Liver (tissue), 9 donors: Measurements from ENCODE around the gene ALK. TPM values are rescaled to one million over a fixed set of nuclear protein-coding genes. Genes with fewer than 3 reads are reported as not detected.

Experiments
- DNase-seq: peaks from one replicate; pipeline ENCODE4 v3.0.0-alpha.2; 2017; ENCODE audit warnings: low spot score
- H3K27ac ChIP-seq, 2 donors: one replicate each; pipeline ENCODE4 v1.7.0; 2013; ENCODE audit warnings: inconsistent platforms in 2 of 2, low read length in 2 of 2, control low read depth in 1 of 2, low read depth in 1 of 2, mild to moderate bottlenecking in 1 of 2
- H3K27me3 ChIP-seq, 4 donors: one replicate each; pipeline versions ENCODE4 v1.6.1 to v1.7.0; 2013; ENCODE audit warnings: low read length in 3 of 4, inconsistent platforms in 1 of 4, mild to moderate bottlenecking in 1 of 4, moderate library complexity in 1 of 4; ENCODE audit not compliant: control insufficient read depth in 4 of 4, insufficient read depth in 4 of 4
- H3K36me3 ChIP-seq, 4 donors: one replicate each; pipeline versions ENCODE4 v1.6.1 to v1.7.0; 2013; ENCODE audit warnings: low read length in 3 of 4, mild to moderate bottlenecking in 3 of 4, low read depth in 1 of 4, moderate library complexity in 1 of 4; ENCODE audit not compliant: control insufficient read depth in 4 of 4, insufficient read depth in 3 of 4
- H3K4me1 ChIP-seq, 4 donors: one replicate each; pipeline versions ENCODE4 v1.6.1 to v1.7.0; 2013; ENCODE audit warnings: low read length in 3 of 4, mild to moderate bottlenecking in 3 of 4, moderate library complexity in 1 of 4; ENCODE audit not compliant: control insufficient read depth in 4 of 4, insufficient read depth in 4 of 4
- H3K4me3 ChIP-seq, 3 donors: one replicate each; pipeline versions ENCODE4 v1.6.1 to v1.7.0; 2013; ENCODE audit warnings: low read length in 3 of 3, control low read depth in 1 of 3, low read depth in 1 of 3, mild to moderate bottlenecking in 1 of 3
- H3K9ac ChIP-seq, 2 donors: one replicate each; pipeline ENCODE4 v1.7.0; 2013; ENCODE audit warnings: low read length in 2 of 2, mild to moderate bottlenecking in 2 of 2, moderate library complexity in 2 of 2, control low read depth in 1 of 2, low read depth in 1 of 2
- H3K9me3 ChIP-seq, 4 donors: one replicate each; pipeline versions ENCODE4 v1.6.1 to v1.7.0; 2013; ENCODE audit warnings: low read length in 3 of 4; ENCODE audit not compliant: control insufficient read depth in 4 of 4
- ATF3 ChIP-seq: IDR thresholded peaks from 2 replicates; pipeline ENCODE4 v1.6.1; 2016; ENCODE audit warnings: antibody characterized with exemption
- EGR1 ChIP-seq, 2 donors: IDR thresholded peaks; 2 replicates each; pipeline ENCODE4 v1.6.1; 2016 to 2018; ENCODE audit warnings: antibody characterized with exemption in 2 of 2, low read depth in 2 of 2
- FOXA1 ChIP-seq: IDR thresholded peaks from 2 replicates; pipeline ENCODE4 v1.6.1; 2016; ENCODE audit warnings: antibody characterized with exemption
- FOXA2 ChIP-seq: IDR thresholded peaks from 2 replicates; pipeline ENCODE4 v1.6.1; 2016; ENCODE audit warnings: antibody characterized with exemption
- GABPA ChIP-seq, 2 donors: IDR thresholded peaks in 1 of 2; conservative IDR thresholded peaks in 1 of 2; 2 replicates each; pipeline ENCODE4 v1.6.1; 2016; ENCODE audit warnings: antibody characterized with exemption in 2 of 2, mild to moderate bottlenecking in 1 of 2, moderate library complexity in 1 of 2
- HNF4A ChIP-seq, 2 donors: conservative IDR thresholded peaks; 2 replicates each; pipeline ENCODE4 v1.6.1; 2016; ENCODE audit warnings: antibody characterized with exemption in 2 of 2, mild to moderate bottlenecking in 2 of 2
- HNF4G ChIP-seq: IDR thresholded peaks from 2 replicates; pipeline ENCODE4 v1.6.1; 2016; ENCODE audit warnings: antibody characterized with exemption
- JUND ChIP-seq, 2 donors: IDR thresholded peaks; 2 replicates each; pipeline ENCODE4 v1.6.1; 2016; ENCODE audit warnings: antibody characterized with exemption in 2 of 2
- MAX ChIP-seq: IDR thresholded peaks from 2 replicates; pipeline ENCODE4 v1.6.1; 2016; ENCODE audit warnings: antibody characterized with exemption
- NR2F2 ChIP-seq: IDR thresholded peaks from 2 replicates; pipeline ENCODE4 v1.6.1; 2016; ENCODE audit warnings: antibody characterized with exemption
- RAD21 ChIP-seq, 2 donors: IDR thresholded peaks; 2 replicates each; pipeline ENCODE4 v1.6.1; 2016; ENCODE audit warnings: antibody characterized with exemption in 2 of 2, mild to moderate bottlenecking in 2 of 2
- REST ChIP-seq: IDR thresholded peaks from 2 replicates; pipeline ENCODE4 v1.6.1; 2016; ENCODE audit warnings: antibody characterized with exemption, mild to moderate bottlenecking
- TAF1 ChIP-seq: conservative IDR thresholded peaks from 2 replicates; pipeline ENCODE4 v1.6.1; 2016; ENCODE audit warnings: antibody characterized with exemption, mild to moderate bottlenecking
- YY1 ChIP-seq: IDR thresholded peaks from 2 replicates; pipeline ENCODE4 v1.6.1; 2016; ENCODE audit warnings: antibody characterized with exemption, mild to moderate bottlenecking
- ZBTB33 ChIP-seq: IDR thresholded peaks from 2 replicates; pipeline ENCODE4 v1.6.1; 2016; ENCODE audit warnings: antibody characterized with exemption
- WGBS: extraction: QIAGEN DNeasy Blood & Tissue Kit; methylation state at CpG from one replicate; pipeline ENCODE4 v1.1.7; 2013; 5-methylcytosine and 5-hydroxymethylcytosine counted together
- polyA plus RNA-seq, 2 donors: library from polyadenylated mRNA; stranded (reverse) in 1 of 2; unstranded in 1 of 2; fragments of 200-250 nt in 1 of 2; fragments of >200 nt in 1 of 2; fragmentation: Nextera tagmentation in 1 of 2; extraction: Ambion mirVana in 1 of 2; gene quantifications; one replicate each; pipeline versions ENCODE4 v1.2.1 to v1.2.3, GENCODE V29; 2013 to 2015
- total RNA-seq, 2 donors: library from RNA; depleted of rRNA; stranded (reverse); fragments of >200 nt; gene quantifications; one replicate each; pipeline ENCODE4 v1.2.3, GENCODE V29; 2014
- TF ChIP-seq, protein P1 (sequence below): fragments of 150-350 bp; IDR thresholded peaks from 2 replicates; pipeline ENCODE4 v1.5.1; 2017; ENCODE audit warnings: improper control_type of control experiment, low read depth, low read length; ENCODE audit not compliant: missing input control
- donor health status: healthy.
- donor health status: healthy.
- donor health status: healthy.
- donor health status: healthy.
- donor health status: healthy.

The ALK gene
- total and polyA plus RNA-seq, 4 donors: under 0.01 TPM; not detected in 3

DNA sequence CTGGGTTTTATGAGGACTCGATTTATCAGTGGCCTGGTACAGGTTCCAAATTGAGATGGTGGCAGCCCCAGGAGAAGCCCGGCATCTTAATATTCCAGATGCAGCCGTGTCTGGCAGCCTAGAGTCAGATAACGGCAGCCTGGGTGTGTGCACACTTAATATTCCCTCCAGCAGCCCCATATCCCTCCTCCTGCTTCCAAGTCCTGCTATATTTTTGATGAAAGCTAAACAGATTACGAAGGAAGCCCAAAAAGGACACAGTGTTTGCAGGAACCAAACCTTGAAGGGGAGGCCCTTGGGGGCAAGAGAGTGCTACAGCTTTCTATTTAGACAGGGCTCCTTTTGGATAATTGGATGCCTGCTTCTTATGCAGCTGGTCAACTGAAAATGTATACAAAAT is 25.1 kb upstream of the ALK start:
- no peak for DNase-seq
- H3K36me3 ChIP-seq: no peaks in the 10 kb centered on the region
- no peak overlapping the region for H3K27ac ChIP-seq
- WGBS: 72% methylated on average over 5 of the region's 5 CpGs
- TF ChIP-seq ATF3 (no peak), TAF1 (no peak), EGR1 (IDR thresholded peaks at IDR 0.05; ENCODE audit: low read depth in 2 of 2) (no peak), GABPA (IDR thresholded peaks at IDR 0.05 in 1 of 2, conservative IDR thresholded peaks at IDR 0.05 in 1 of 2) (no peak), HNF4G (no peak), REST (no peak), HNF4A (conservative IDR thresholded peaks at IDR 0.05) (no peak), NR2F2 (no peak), YY1 (no peak), FOXA1 (no peak), FOXA2 (no peak), ZBTB33 (no peak), MAX (no peak), JUND (IDR thresholded peaks at IDR 0.05) (no peak), RAD21 (IDR thresholded peaks at IDR 0.05) (no peak)
- TF ChIP-seq, protein P1, sequence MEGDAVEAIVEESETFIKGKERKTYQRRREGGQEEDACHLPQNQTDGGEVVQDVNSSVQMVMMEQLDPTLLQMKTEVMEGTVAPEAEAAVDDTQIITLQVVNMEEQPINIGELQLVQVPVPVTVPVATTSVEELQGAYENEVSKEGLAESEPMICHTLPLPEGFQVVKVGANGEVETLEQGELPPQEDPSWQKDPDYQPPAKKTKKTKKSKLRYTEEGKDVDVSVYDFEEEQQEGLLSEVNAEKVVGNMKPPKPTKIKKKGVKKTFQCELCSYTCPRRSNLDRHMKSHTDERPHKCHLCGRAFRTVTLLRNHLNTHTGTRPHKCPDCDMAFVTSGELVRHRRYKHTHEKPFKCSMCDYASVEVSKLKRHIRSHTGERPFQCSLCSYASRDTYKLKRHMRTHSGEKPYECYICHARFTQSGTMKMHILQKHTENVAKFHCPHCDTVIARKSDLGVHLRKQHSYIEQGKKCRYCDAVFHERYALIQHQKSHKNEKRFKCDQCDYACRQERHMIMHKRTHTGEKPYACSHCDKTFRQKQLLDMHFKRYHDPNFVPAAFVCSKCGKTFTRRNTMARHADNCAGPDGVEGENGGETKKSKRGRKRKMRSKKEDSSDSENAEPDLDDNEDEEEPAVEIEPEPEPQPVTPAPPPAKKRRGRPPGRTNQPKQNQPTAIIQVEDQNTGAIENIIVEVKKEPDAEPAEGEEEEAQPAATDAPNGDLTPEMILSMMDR: no peak
- no peak overlapping the region for H3K9ac ChIP-seq
- no peaks in the 10 kb centered on the region for H3K4me1 ChIP-seq
- no peaks in the 10 kb centered on the region for H3K9me3 ChIP-seq
- no peaks in the 10 kb centered on the region for H3K27me3 ChIP-seq
- H3K4me3 ChIP-seq: no peak overlapping the region

DNA sequence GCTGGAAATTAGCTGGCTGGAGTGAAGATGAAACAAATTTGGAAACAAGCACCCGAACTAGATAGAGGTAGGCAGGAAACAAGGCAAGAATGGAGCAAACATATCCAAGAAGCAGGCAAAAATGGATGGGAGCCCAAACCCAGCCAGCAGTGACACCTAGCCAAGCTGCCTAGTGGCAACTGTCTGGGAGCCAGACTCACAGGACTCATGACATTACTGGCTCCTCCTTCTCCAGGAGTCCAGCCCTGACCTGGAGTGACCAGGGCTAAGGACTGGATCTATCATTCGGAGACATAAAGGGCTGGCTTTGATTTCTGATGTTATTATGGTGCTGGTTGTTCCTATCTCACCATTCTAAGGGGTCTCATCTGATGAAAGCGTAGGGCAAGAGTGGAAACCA is 21.3 kb upstream of the ALK start:
- Histone ChIP-seq H3K4me3 (no peak overlapping the region), H3K27me3 (no peaks in the 10 kb centered on the region), H3K9me3 (no peaks in the 10 kb centered on the region), H3K4me1 (no peaks in the 10 kb centered on the region), H3K27ac (no peak overlapping the region), H3K36me3 (no peaks in the 10 kb centered on the region), H3K9ac (no peak overlapping the region)
- TF ChIP-seq ATF3 (no peak), REST (no peak)
- TF ChIP-seq, protein P1: no peak
- no peak for DNase-seq
- WGBS: 74% methylated on average over 3 of the region's 3 CpGs
